NCI-H1105 (cell line): Measurements from ENCODE around the gene NDUFAF5.

ENCODE experiments used
- DNase-seq: peaks from one replicate; lab custom pipeline; 2025; lab: John Stamatoyannopoulos, UW

NDUFAF5 gene

GRCh38 chr20:13777171-13777601, 7.6 kb upstream of the NDUFAF5 start:
- DNase-seq, result no peak

- DNase-seq, result no peak
Measured at GRCh38 chr20:13778827-13779226, 6.0 kb upstream of the NDUFAF5 start.

- no peak for DNase-seq
Measured at GRCh38 chr20:13783528-13783927, 1.3 kb upstream of the NDUFAF5 start.

- DNase-seq, result no peak
Measured at GRCh38 chr20:13784271-13784892, 446 bp upstream of the NDUFAF5 start.

- no peak for DNase-seq
Measured at GRCh38 chr20:13786143-13786828, 1.5 kb downstream of the NDUFAF5 start.

- DNase-seq, result peak; percentile 11
Measured at GRCh38 chr20:13788167-13788834, 3.5 kb downstream of the NDUFAF5 start.

GRCh38 chr20:13790708-13791107, 5.9 kb downstream of the NDUFAF5 start:
- DNase-seq, result no peak

- DNase-seq, result no peak
Measured at GRCh38 chr20:13791540-13792459, 7.0 kb downstream of the NDUFAF5 start.

- DNase-seq, result no peak
Measured at GRCh38 chr20:13793001-13793400, 8.2 kb downstream of the NDUFAF5 start.

- DNase-seq, result no peak
Measured at GRCh38 chr20:13794667-13795066, 9.8 kb downstream of the NDUFAF5 start.

GRCh38 chr20:13799040-13799439, 14.2 kb downstream of the NDUFAF5 start:
- DNase-seq, result no peak

GRCh38 chr20:13799974-13800373, 15.1 kb downstream of the NDUFAF5 start:
- DNase-seq, result no peak

GRCh38 chr20:13800728-13801134, 15.9 kb downstream of the NDUFAF5 start:
- peak; percentile 97 for DNase-seq

- no peak for DNase-seq
Measured at GRCh38 chr20:13809373-13809772, 24.5 kb downstream of the NDUFAF5 start.

- no peak for DNase-seq
Measured at GRCh38 chr20:13809855-13810254, 25.0 kb downstream of the NDUFAF5 start.

- no peak for DNase-seq
Measured at GRCh38 chr20:13810446-13810845, 25.6 kb downstream of the NDUFAF5 start.

GRCh38 chr20:13813910-13814309, 29.1 kb downstream of the NDUFAF5 start:
- no peak for DNase-seq

- DNase-seq, result no peak
Measured at GRCh38 chr20:13814672-13815071, 29.8 kb downstream of the NDUFAF5 start.

GRCh38 chr20:13816757-13817156, 31.9 kb downstream of the NDUFAF5 start:
- DNase-seq, result no peak

GRCh38 chr20:13817342-13817741, 32.5 kb downstream of the NDUFAF5 start:
- DNase-seq, result no peak

- peak; percentile 49 for DNase-seq
Measured at GRCh38 chr20:13819885-13820645, 35.2 kb downstream of the NDUFAF5 start.
